Stomach smooth muscle (tissue), 2 donors: ENCODE data around the gene MAS1.

Experiments used
- H3K27ac ChIP-seq: one replicate; pipeline ENCODE4 v1.7.0; 2013; ENCODE audit warnings: mild to moderate bottlenecking, low read length, inconsistent platforms
- H3K27me3 ChIP-seq, 2 donors: one replicate each; pipeline ENCODE4 v1.7.0; 2013; ENCODE audit warnings: low read length in 2 of 2; ENCODE audit not compliant: insufficient read depth in 2 of 2, control insufficient read depth in 1 of 2
- H3K36me3 ChIP-seq, 2 donors: one replicate each; pipeline ENCODE4 v1.7.0; 2013; ENCODE audit warnings: low read length in 2 of 2; ENCODE audit not compliant: control insufficient read depth in 2 of 2, insufficient read depth in 2 of 2
- H3K4me1 ChIP-seq: one replicate; pipeline ENCODE4 v1.7.0; 2013; ENCODE audit warnings: low read length; ENCODE audit not compliant: control insufficient read depth, insufficient read depth
- H3K4me3 ChIP-seq, 2 donors: one replicate each; pipeline ENCODE4 v1.7.0; 2013; ENCODE audit warnings: low read length in 2 of 2
- H3K9ac ChIP-seq, 2 donors: one replicate each; pipeline ENCODE4 v1.7.0; 2013; ENCODE audit warnings: low read length in 2 of 2, mild to moderate bottlenecking in 1 of 2
- H3K9me3 ChIP-seq, 2 donors: one replicate each; pipeline ENCODE4 v1.7.0; 2013; ENCODE audit warnings: low read length in 2 of 2; ENCODE audit not compliant: control insufficient read depth in 2 of 2
- donor health status: healthy.
- donor health status: Pancreatic carcinoma.

Gene MAS1

DNA sequence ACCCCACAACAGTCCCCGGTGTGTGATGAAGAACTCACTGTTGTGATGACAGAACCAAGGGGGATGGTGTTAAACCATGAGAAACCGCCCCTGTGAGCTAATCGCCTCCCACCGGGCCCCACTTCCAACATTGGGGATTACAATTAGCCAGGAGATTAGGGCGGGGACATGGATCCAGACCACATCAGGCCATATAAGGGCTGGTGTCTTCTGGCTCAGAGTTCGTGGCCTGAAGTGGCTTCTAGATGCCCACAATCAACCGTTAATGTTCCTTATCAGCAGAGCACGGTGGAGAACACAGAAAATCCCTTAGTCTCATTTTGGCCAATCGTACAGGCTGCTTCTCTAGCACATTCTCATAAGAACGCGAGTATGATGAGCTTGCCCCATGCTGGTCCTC lies 10.9 kb upstream of the MAS1 start:
- H3K4me1 ChIP-seq: no peaks in the 10 kb centered on the region
- H3K9me3 ChIP-seq: no peaks in the 10 kb centered on the region
- no peak overlapping the region for H3K4me3 ChIP-seq
- no peak overlapping the region for H3K27ac ChIP-seq
- no peak overlapping the region for H3K9ac ChIP-seq
- H3K36me3 ChIP-seq: no peaks in the 10 kb centered on the region
- peaks cover 0 to 2% of the 10 kb centered on the region in 2 donors for H3K27me3 ChIP-seq

- H3K4me3 ChIP-seq: no peak overlapping the region
- no peaks in the 10 kb centered on the region for H3K9me3 ChIP-seq
- peaks cover 0 to 2% of the 10 kb centered on the region in 2 donors for H3K27me3 ChIP-seq
- H3K9ac ChIP-seq: no peak overlapping the region
- H3K4me1 ChIP-seq: no peaks in the 10 kb centered on the region
- H3K36me3 ChIP-seq: no peaks in the 10 kb centered on the region
- no peak overlapping the region for H3K27ac ChIP-seq
These were observed 10.3 kb upstream of the MAS1 start for GRCh38 chr6:159880412-159880975.

GRCh38 chr6:159884720-159885119 lies 6.1 kb upstream of the MAS1 start:
- H3K4me1 ChIP-seq: no peaks in the 10 kb centered on the region
- no peak overlapping the region for H3K9ac ChIP-seq
- H3K27me3 ChIP-seq: peaks cover 4 to 14% of the 10 kb centered on the region in 2 donors
- H3K4me3 ChIP-seq: no peak overlapping the region
- no peaks in the 10 kb centered on the region for H3K36me3 ChIP-seq
- no peaks in the 10 kb centered on the region for H3K9me3 ChIP-seq
- H3K27ac ChIP-seq: no peak overlapping the region

DNA sequence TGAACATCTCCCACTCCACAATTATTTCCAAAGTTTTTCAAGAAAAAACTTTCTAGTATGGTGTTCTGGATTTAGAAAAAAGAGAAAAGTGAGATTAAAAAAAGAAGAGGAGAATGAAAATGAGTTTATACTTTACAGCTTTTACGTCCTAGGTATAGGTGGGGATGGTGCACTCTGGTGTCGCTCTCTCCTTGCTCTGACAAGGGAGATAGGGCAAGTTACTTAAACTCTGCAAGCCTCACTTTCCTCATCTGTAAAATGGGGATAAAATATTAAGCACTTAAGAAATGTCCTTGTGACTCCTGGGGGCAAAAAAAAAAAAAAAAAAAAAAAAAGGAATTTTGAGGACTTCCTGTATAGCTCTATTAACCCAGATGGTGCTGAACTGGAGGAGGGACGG lies 4.5 kb upstream of the MAS1 start:
- Histone ChIP-seq H3K27me3 (peaks cover 14 to 19% of the 10 kb centered on the region in 2 donors), H3K4me3 (no peak overlapping the region), H3K9ac (no peak overlapping the region), H3K27ac (no peak overlapping the region), H3K36me3 (no peaks in the 10 kb centered on the region), H3K4me1 (no peaks in the 10 kb centered on the region), H3K9me3 (no peaks in the 10 kb centered on the region)

DNA sequence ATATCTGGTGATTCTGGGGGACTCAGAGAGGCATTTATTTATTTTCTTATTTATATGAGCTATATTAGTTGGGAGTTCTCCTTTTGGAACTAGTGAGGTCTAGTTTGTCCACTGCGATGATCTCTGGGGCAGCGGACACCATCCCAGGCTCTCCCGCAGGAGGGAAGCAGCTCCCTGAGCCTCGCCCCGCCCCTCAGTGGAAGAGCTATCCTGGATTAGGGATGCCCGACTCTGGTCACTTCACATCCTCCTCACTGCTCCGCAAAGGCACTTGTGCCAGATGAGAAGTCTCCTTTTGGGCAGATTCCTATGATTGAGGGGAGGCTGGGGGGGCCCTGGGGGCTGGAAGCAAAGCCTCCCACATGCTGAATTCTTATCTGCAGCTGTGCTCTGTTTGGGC lies 3.6 kb upstream of the MAS1 start:
- Histone ChIP-seq H3K27ac (no peak overlapping the region), H3K27me3 (peaks cover 22 to 24% of the 10 kb centered on the region in 2 donors), H3K4me3 (no peak overlapping the region), H3K9ac (no peak overlapping the region), H3K36me3 (no peaks in the 10 kb centered on the region), H3K9me3 (no peaks in the 10 kb centered on the region), H3K4me1 (no peaks in the 10 kb centered on the region)

GRCh38 chr6:159887761-159888160 lies 3.0 kb upstream of the MAS1 start:
- no peak overlapping the region for H3K9ac ChIP-seq
- H3K9me3 ChIP-seq: no peaks in the 10 kb centered on the region
- H3K36me3 ChIP-seq: no peaks in the 10 kb centered on the region
- H3K4me3 ChIP-seq: no peak overlapping the region
- no peak overlapping the region for H3K27ac ChIP-seq
- peaks cover 24 to 26% of the 10 kb centered on the region in 2 donors for H3K27me3 ChIP-seq
- no peaks in the 10 kb centered on the region for H3K4me1 ChIP-seq

DNA sequence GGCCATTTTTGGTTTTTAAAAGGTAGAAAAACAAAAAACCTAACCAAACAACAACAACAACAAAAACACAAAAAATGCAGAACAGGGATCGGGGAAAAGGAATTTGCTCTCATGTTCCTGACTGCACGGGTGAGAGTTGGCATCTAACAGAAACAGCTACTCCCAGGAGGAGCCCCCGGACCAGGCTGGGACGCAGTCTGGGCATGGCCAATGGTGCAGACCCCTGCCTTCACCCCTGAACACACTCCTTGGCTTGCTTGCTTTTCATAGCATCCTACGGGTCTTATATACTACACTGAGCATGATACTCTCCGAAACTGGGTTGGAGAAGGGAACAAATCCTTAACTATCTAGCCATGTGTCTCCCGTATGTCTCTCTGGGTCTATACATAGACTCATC lies 587 bp upstream of the MAS1 start:
- H3K4me1 ChIP-seq: no peaks in the 10 kb centered on the region
- H3K36me3 ChIP-seq: no peaks in the 10 kb centered on the region
- peaks cover 28 to 30% of the 10 kb centered on the region in 2 donors for H3K27me3 ChIP-seq
- no peak overlapping the region for H3K27ac ChIP-seq
- no peak overlapping the region for H3K4me3 ChIP-seq
- no peak overlapping the region for H3K9ac ChIP-seq
- no peaks in the 10 kb centered on the region for H3K9me3 ChIP-seq

DNA sequence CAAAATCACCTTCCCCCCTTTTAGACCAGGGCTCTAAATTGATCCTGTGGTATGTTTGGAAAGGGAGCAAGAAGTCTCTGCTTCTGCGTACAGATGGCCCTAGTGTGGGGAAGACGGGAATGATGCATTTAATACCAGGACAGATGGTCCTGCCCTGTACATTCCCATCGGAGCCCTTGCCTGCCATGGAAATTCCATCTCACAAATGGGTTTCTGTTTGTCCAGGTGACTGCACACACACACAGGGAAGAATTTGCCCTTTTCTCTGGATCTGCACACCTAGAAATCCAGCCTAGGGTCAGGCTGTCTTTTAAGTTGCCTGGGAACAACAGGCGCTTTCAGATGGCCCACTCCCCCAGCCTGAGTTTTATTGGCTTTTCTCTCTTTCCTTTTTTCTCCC lies 1.3 kb downstream of the MAS1 start:
- H3K9ac ChIP-seq: no peak overlapping the region
- H3K27me3 ChIP-seq: peaks cover 28 to 29% of the 10 kb centered on the region in 2 donors
- no peak overlapping the region for H3K4me3 ChIP-seq
- no peaks in the 10 kb centered on the region for H3K9me3 ChIP-seq
- no peaks in the 10 kb centered on the region for H3K4me1 ChIP-seq
- H3K36me3 ChIP-seq: no peaks in the 10 kb centered on the region
- no peak overlapping the region for H3K27ac ChIP-seq

- Histone ChIP-seq H3K36me3 (no peaks in the 10 kb centered on the region), H3K9ac (no peak overlapping the region), H3K27ac (no peak overlapping the region), H3K4me3 (no peak overlapping the region), H3K27me3 (peaks cover 26 to 28% of the 10 kb centered on the region in 2 donors), H3K9me3 (no peaks in the 10 kb centered on the region), H3K4me1 (no peaks in the 10 kb centered on the region)
These were observed 2.3 kb downstream of the MAS1 start for GRCh38 chr6:159893064-159893463.

DNA sequence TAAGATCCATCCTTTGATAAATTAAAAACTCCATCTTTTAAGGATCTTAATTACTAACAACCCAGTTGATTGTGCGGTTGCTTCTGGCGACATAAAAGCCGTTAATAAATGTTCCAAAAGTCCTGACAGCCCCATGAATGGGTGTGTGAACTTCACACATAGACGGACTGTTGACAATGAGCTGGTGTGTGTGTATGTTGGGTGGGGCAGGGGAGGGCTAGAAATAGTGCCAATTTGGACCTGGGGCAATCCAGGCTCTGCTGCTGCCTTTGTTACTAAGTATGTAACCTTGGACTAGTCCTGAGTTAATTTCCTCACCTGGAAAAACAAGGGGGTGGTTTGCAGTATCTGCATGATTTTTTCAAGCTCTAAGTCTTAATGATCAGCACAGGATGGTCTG lies 4.2 kb downstream of the MAS1 start:
- Histone ChIP-seq H3K4me3 (no peak overlapping the region), H3K27ac (no peak overlapping the region), H3K9me3 (no peaks in the 10 kb centered on the region), H3K4me1 (no peaks in the 10 kb centered on the region), H3K27me3 (peaks cover 17 to 24% of the 10 kb centered on the region in 2 donors), H3K9ac (no peak overlapping the region), H3K36me3 (no peaks in the 10 kb centered on the region)

GRCh38 chr6:159897603-159898002 lies 6.8 kb downstream of the MAS1 start:
- Histone ChIP-seq H3K27ac (no peak overlapping the region), H3K4me1 (no peaks in the 10 kb centered on the region), H3K4me3 (no peak overlapping the region), H3K9ac (no peak overlapping the region), H3K27me3 (peaks cover 3 to 9% of the 10 kb centered on the region in 2 donors), H3K9me3 (no peaks in the 10 kb centered on the region), H3K36me3 (no peaks in the 10 kb centered on the region)
